GM23338 (cell line): ENCODE results near the gene CDC14A.

ENCODE experiments used
- EZH2 ChIP-seq: fragments of 200-600 bp; sonication (generic); IDR thresholded peaks from one replicate; pipeline ENCODE4 v1.8.0; 2017; ENCODE audit warnings: antibody characterized with exemption, mild to moderate bottlenecking, low read depth; ENCODE audit not compliant: unreplicated experiment
- EZH2phosphoT487 ChIP-seq: fragments of 200-600 bp; sonication (generic); IDR thresholded peaks from one replicate; pipeline ENCODE4 v1.8.1; 2018; ENCODE audit warnings: antibody characterized with exemption; ENCODE audit not compliant: unreplicated experiment
- JUNB ChIP-seq: IDR thresholded peaks from one replicate; pipeline ENCODE4 v1.6.1; 2016; ENCODE audit warnings: antibody characterized with exemption; ENCODE audit not compliant: unreplicated experiment
- NANOG ChIP-seq: IDR thresholded peaks from 2 replicates; pipeline ENCODE4 v1.6.1; 2016; ENCODE audit warnings: antibody characterized with exemption, borderline replicate concordance
- POLR2AphosphoS5 ChIP-seq: IDR thresholded peaks from 2 replicates; pipeline ENCODE4 v1.6.1; 2016; ENCODE audit warnings: antibody characterized with exemption, low read depth
- ZNF114 ChIP-seq: fragments of 250-450 bp; sonication (Bioruptor Pico); IDR thresholded peaks from 2 replicates; pipeline ENCODE4 v1.5.0; 2020; ENCODE audit warnings: mild to moderate bottlenecking, moderate library complexity
- TF ChIP-seq, protein P1 (sequence below), 2 experiments: fragments of 200-600 bp in 1 of 2; sonication (generic) in 1 of 2; conservative IDR thresholded peaks; 2 replicates each; pipeline versions ENCODE4 v1.5.1 to v1.6.1; 2016 to 2017; ENCODE audit warnings: antibody characterized with exemption in 2 of 2, low read depth in 2 of 2, mild to moderate bottlenecking in 2 of 2, moderate library complexity in 1 of 2
- TF ChIP-seq, protein P2 (sequence below): IDR thresholded peaks from one replicate; pipeline ENCODE4 v1.6.1; 2018; ENCODE audit warnings: antibody characterized with exemption; ENCODE audit not compliant: unreplicated experiment
- TF ChIP-seq, protein P3 (sequence below): IDR thresholded peaks from 2 replicates; pipeline ENCODE4 v1.6.1; 2016; ENCODE audit warnings: antibody characterized with exemption
- TF ChIP-seq, protein P4 (sequence below): fragments of 250-450 bp; sonication (Bioruptor Pico); IDR thresholded peaks from 2 replicates; pipeline ENCODE4 v1.5.0; 2020; ENCODE audit warnings: mild to moderate bottlenecking, moderate library complexity

DNA sequence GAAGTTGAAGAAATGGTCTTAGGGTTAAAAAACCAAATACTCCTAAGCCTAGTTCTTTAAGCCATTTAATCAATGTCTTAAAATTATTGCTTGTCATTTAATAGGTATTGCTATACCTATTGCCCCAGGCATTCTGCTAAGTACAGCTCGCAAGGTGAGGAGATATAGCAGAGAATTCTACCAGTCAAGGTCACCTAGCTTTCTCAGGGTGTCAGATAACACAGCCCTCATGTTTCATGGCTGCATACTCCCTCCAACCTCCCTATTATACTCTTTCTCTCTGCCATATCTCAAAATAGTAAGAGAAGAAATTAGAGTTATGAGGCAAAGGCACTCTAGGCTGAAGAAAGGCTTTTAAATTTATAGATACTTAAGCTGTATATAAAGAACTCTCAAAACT, 117.3 kb downstream of the CDC14A start:
- TF ChIP-seq, protein P1, sequence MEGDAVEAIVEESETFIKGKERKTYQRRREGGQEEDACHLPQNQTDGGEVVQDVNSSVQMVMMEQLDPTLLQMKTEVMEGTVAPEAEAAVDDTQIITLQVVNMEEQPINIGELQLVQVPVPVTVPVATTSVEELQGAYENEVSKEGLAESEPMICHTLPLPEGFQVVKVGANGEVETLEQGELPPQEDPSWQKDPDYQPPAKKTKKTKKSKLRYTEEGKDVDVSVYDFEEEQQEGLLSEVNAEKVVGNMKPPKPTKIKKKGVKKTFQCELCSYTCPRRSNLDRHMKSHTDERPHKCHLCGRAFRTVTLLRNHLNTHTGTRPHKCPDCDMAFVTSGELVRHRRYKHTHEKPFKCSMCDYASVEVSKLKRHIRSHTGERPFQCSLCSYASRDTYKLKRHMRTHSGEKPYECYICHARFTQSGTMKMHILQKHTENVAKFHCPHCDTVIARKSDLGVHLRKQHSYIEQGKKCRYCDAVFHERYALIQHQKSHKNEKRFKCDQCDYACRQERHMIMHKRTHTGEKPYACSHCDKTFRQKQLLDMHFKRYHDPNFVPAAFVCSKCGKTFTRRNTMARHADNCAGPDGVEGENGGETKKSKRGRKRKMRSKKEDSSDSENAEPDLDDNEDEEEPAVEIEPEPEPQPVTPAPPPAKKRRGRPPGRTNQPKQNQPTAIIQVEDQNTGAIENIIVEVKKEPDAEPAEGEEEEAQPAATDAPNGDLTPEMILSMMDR (conservative IDR thresholded peaks at IDR 0.05; ENCODE audit: low read depth in 2 of 2), result no peak
- no peak for TF ChIP-seq JUNB
- TF ChIP-seq, protein P2, sequence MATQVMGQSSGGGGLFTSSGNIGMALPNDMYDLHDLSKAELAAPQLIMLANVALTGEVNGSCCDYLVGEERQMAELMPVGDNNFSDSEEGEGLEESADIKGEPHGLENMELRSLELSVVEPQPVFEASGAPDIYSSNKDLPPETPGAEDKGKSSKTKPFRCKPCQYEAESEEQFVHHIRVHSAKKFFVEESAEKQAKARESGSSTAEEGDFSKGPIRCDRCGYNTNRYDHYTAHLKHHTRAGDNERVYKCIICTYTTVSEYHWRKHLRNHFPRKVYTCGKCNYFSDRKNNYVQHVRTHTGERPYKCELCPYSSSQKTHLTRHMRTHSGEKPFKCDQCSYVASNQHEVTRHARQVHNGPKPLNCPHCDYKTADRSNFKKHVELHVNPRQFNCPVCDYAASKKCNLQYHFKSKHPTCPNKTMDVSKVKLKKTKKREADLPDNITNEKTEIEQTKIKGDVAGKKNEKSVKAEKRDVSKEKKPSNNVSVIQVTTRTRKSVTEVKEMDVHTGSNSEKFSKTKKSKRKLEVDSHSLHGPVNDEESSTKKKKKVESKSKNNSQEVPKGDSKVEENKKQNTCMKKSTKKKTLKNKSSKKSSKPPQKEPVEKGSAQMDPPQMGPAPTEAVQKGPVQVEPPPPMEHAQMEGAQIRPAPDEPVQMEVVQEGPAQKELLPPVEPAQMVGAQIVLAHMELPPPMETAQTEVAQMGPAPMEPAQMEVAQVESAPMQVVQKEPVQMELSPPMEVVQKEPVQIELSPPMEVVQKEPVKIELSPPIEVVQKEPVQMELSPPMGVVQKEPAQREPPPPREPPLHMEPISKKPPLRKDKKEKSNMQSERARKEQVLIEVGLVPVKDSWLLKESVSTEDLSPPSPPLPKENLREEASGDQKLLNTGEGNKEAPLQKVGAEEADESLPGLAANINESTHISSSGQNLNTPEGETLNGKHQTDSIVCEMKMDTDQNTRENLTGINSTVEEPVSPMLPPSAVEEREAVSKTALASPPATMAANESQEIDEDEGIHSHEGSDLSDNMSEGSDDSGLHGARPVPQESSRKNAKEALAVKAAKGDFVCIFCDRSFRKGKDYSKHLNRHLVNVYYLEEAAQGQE, result no peak
- no peak for TF ChIP-seq ZNF114 (CRISPR knock-in tag)
- TF ChIP-seq POLR2AphosphoS5, result no peak
- no peak for TF ChIP-seq EZH2
- TF ChIP-seq EZH2phosphoT487, result no peak
- TF ChIP-seq NANOG, result no peak
- TF ChIP-seq, protein P3, sequence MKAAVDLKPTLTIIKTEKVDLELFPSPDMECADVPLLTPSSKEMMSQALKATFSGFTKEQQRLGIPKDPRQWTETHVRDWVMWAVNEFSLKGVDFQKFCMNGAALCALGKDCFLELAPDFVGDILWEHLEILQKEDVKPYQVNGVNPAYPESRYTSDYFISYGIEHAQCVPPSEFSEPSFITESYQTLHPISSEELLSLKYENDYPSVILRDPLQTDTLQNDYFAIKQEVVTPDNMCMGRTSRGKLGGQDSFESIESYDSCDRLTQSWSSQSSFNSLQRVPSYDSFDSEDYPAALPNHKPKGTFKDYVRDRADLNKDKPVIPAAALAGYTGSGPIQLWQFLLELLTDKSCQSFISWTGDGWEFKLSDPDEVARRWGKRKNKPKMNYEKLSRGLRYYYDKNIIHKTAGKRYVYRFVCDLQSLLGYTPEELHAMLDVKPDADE, result no peak
- TF ChIP-seq, protein P4, sequence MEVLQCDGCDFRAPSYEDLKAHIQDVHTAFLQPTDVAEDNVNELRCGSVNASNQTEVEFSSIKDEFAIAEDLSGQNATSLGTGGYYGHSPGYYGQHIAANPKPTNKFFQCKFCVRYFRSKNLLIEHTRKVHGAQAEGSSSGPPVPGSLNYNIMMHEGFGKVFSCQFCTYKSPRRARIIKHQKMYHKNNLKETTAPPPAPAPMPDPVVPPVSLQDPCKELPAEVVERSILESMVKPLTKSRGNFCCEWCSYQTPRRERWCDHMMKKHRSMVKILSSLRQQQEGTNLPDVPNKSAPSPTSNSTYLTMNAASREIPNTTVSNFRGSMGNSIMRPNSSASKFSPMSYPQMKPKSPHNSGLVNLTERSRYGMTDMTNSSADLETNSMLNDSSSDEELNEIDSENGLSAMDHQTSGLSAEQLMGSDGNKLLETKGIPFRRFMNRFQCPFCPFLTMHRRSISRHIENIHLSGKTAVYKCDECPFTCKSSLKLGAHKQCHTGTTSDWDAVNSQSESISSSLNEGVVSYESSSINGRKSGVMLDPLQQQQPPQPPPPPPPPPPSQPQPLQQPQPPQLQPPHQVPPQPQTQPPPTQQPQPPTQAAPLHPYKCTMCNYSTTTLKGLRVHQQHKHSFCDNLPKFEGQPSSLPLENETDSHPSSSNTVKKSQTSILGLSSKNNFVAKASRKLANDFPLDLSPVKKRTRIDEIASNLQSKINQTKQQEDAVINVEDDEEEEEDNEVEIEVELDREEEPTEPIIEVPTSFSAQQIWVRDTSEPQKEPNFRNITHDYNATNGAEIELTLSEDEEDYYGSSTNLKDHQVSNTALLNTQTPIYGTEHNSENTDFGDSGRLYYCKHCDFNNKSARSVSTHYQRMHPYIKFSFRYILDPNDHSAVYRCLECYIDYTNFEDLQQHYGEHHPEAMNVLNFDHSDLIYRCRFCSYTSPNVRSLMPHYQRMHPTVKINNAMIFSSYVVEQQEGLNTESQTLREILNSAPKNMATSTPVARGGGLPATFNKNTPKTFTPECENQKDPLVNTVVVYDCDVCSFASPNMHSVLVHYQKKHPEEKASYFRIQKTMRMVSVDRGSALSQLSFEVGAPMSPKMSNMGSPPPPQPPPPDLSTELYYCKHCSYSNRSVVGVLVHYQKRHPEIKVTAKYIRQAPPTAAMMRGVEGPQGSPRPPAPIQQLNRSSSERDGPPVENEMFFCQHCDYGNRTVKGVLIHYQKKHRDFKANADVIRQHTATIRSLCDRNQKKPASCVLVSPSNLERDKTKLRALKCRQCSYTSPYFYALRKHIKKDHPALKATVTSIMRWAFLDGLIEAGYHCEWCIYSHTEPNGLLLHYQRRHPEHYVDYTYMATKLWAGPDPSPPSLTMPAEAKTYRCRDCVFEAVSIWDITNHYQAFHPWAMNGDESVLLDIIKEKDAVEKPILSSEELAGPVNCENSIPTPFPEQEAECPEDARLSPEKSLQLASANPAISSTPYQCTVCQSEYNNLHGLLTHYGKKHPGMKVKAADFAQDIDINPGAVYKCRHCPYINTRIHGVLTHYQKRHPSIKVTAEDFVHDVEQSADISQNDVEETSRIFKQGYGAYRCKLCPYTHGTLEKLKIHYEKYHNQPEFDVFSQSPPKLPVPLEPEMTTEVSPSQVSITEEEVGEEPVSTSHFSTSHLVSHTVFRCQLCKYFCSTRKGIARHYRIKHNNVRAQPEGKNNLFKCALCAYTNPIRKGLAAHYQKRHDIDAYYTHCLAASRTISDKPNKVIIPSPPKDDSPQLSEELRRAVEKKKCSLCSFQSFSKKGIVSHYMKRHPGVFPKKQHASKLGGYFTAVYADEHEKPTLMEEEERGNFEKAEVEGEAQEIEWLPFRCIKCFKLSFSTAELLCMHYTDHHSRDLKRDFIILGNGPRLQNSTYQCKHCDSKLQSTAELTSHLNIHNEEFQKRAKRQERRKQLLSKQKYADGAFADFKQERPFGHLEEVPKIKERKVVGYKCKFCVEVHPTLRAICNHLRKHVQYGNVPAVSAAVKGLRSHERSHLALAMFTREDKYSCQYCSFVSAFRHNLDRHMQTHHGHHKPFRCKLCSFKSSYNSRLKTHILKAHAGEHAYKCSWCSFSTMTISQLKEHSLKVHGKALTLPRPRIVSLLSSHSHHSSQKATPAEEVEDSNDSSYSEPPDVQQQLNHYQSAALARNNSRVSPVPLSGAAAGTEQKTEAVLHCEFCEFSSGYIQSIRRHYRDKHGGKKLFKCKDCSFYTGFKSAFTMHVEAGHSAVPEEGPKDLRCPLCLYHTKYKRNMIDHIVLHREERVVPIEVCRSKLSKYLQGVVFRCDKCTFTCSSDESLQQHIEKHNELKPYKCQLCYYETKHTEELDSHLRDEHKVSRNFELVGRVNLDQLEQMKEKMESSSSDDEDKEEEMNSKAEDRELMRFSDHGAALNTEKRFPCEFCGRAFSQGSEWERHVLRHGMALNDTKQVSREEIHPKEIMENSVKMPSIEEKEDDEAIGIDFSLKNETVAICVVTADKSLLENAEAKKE (CRISPR knock-in tag), result no peak
